Choroid plexus epithelial cell (primary cell): ENCODE measurements around the gene LBX2.
"Not testable (repeated sequence)": the region's sequence is repeated elsewhere in the genome, so short reads cannot be mapped to it uniquely, and the experiment has no call there.

Source experiments
- DNase-seq: peaks from one replicate; pipeline ENCODE4 v3.0.0-alpha.2; 2010; ENCODE audit warnings: low read depth
- H3K4me3 ChIP-seq: 2 replicates; pipeline ENCODE4 v1.5.1; 2011; ENCODE audit warnings: low read depth, mild to moderate bottlenecking, control low read depth, low read length, moderate library complexity
- CTCF ChIP-seq: conservative IDR thresholded peaks from 2 replicates; pipeline ENCODE4 v1.5.1; 2011; ENCODE audit warnings: low read depth, mild to moderate bottlenecking, control low read depth, inconsistent platforms, low read length, moderate library complexity

Gene LBX2

GRCh38 chr2:74461187-74462053 is 38.0 kb downstream of the LBX2 start:
- DNase-seq: no peak
- TF ChIP-seq CTCF: peak; percentile 43
- no peak overlapping the region for H3K4me3 ChIP-seq

- DNase-seq, H3K4me3 ChIP-seq: not testable (repeated sequence)
Observed at GRCh38 chr2:74460187-74460586, 39.2 kb downstream of the LBX2 start.

GRCh38 chr2:74459503-74460118 is 39.8 kb downstream of the LBX2 start:
- peak overlapping the region; percentile 82 for H3K4me3 ChIP-seq
- not testable (repeated sequence) for DNase-seq

- no peak for TF ChIP-seq CTCF
- no peak for DNase-seq
- peak overlapping the region; percentile 82 for H3K4me3 ChIP-seq
Observed at GRCh38 chr2:74458938-74459363, 40.5 kb downstream of the LBX2 start.

- TF ChIP-seq CTCF: no peak
- H3K4me3 ChIP-seq: peak within 1 kb of the TSS; percentile 82
- peak; percentile 100 for DNase-seq
Observed at GRCh38 chr2:74458132-74458937, 41.1 kb downstream of the LBX2 start, which contains the start of gene WBP1. TSS of gene WBP1 (plus strand) at chr2:74458438. CDS start at chr2:74458603, 165 bp downstream.

GRCh38 chr2:74457549-74458131 is 41.8 kb downstream of the LBX2 start:
- no peak for TF ChIP-seq CTCF
- peak overlapping the region; percentile 74 for H3K4me3 ChIP-seq
- DNase-seq: no peak

GRCh38 chr2:74457129-74457548 is 42.3 kb downstream of the LBX2 start:
- peak overlapping the region; percentile 74 for H3K4me3 ChIP-seq
- DNase-seq: peak; percentile 58
- no peak for TF ChIP-seq CTCF
